Common myeloid progenitor, CD34-positive (primary cell): ENCODE data around the gene LACTBL1.

Experiments used
- CTCF ChIA-PET: fragments of 350-600 bp; sonication (Branson Sonifier 250); formaldehyde crosslinking; loops from one replicate; lab custom pipeline; 2021; ENCODE audit warnings: antibody characterized with exemption; lab: Charles Lee
- POLR2A ChIA-PET: fragments of 350-600 bp; sonication (Branson Sonifier 250); formaldehyde crosslinking; loops from one replicate; lab custom pipeline; 2021; ENCODE audit warnings: antibody characterized with exemption; lab: Charles Lee
- DNase-seq, 3 donors: peaks; one replicate each; pipeline versions ENCODE4 v3.0.0 to v3.0.0-alpha.2; 2013
- H3K27ac ChIP-seq, 2 experiments: 1 replicate in 1 of 2; 2 replicates in 1 of 2; pipeline ENCODE4 v1.7.0; 2013; ENCODE audit warnings: inconsistent platforms in 2 of 2, low read length in 2 of 2, mild to moderate bottlenecking in 2 of 2, low read depth in 1 of 2, moderate library complexity in 1 of 2; ENCODE audit not compliant: severe bottlenecking in 2 of 2, insufficient read depth in 1 of 2, poor library complexity in 1 of 2
- H3K27me3 ChIP-seq, 5 experiments: replicated peaks in 2 of 5; 1 replicate in 3 of 5; 2 replicates in 2 of 5; pipeline versions ENCODE4 v1.6.1 to v1.7.0; 2013; ENCODE audit warnings: low read length in 4 of 5, mild to moderate bottlenecking in 2 of 5, moderate library complexity in 2 of 5, inconsistent platforms in 1 of 5; ENCODE audit not compliant: insufficient read depth in 5 of 5, control insufficient read depth in 4 of 5
- H3K36me3 ChIP-seq, 4 experiments: 1 replicate in 2 of 4; 2 replicates in 2 of 4; pipeline versions ENCODE4 v1.6.1 to v1.7.0; 2013; ENCODE audit warnings: low read length in 3 of 4, control low read depth in 1 of 4, mild to moderate bottlenecking in 1 of 4; ENCODE audit not compliant: control insufficient read depth in 4 of 4, insufficient read depth in 4 of 4
- H3K4me1 ChIP-seq, 4 experiments: 1 replicate in 3 of 4; 2 replicates in 1 of 4; pipeline versions ENCODE4 v1.6.1 to v1.7.1; 2013; ENCODE audit warnings: low read length in 3 of 4, mild to moderate bottlenecking in 3 of 4, control low read depth in 1 of 4, inconsistent platforms in 1 of 4, moderate library complexity in 1 of 4; ENCODE audit not compliant: control insufficient read depth in 4 of 4, insufficient read depth in 4 of 4; ENCODE audit errors: control extremely low read depth in 1 of 4
- H3K4me3 ChIP-seq, 7 experiments: 1 replicate in 4 of 7; 2 replicates in 3 of 7; pipeline versions ENCODE4 v1.5.1 to v1.7.0; 2013; ENCODE audit warnings: mild to moderate bottlenecking in 7 of 7, low read length in 6 of 7, moderate library complexity in 6 of 7, inconsistent platforms in 2 of 7, low read depth in 2 of 7, control low read depth in 1 of 7; ENCODE audit not compliant: insufficient read depth in 4 of 7, control insufficient read depth in 1 of 7; ENCODE audit errors: extremely low read depth in 1 of 7
- H3K9me3 ChIP-seq, 5 experiments: 1 replicate in 4 of 5; 2 replicates in 1 of 5; pipeline versions ENCODE4 v1.6.1 to v1.7.1; 2013; ENCODE audit warnings: low read length in 4 of 5, mild to moderate bottlenecking in 2 of 5, inconsistent platforms in 1 of 5, low read depth in 1 of 5, moderate library complexity in 1 of 5; ENCODE audit not compliant: control insufficient read depth in 4 of 5, insufficient read depth in 2 of 5; ENCODE audit errors: control extremely low read depth in 1 of 5
- WGBS: methylation state at CpG from one replicate; pipeline ENCODE4 v1.1.5; 2013; ENCODE audit not compliant: insufficient coverage; 5-methylcytosine and 5-hydroxymethylcytosine counted together

LACTBL1 gene

GRCh38 chr1:22910286-22910685 is 62.4 kb downstream of the LACTBL1 start:
- peaks cover 0 to 14% (median 2%) of the 10 kb centered on the region in 5 experiments for H3K27me3 ChIP-seq
- WGBS: 91% methylated on average over 13 of the region's 13 CpGs
- DNase-seq: no peak
- H3K36me3 ChIP-seq: no peaks in the 10 kb centered on the region
- ChIA-PET POLR2A (no interaction called here), CTCF (no interaction called here)
- no peak overlapping the region for H3K27ac ChIP-seq
- H3K4me1 ChIP-seq: no peaks in the 10 kb centered on the region
- no peaks in the 10 kb centered on the region for H3K9me3 ChIP-seq
- H3K4me3 ChIP-seq: no peak overlapping the region

GRCh38 chr1:22908880-22909426 is 63.7 kb downstream of the LACTBL1 start:
- WGBS: 97% methylated on average over 11 of the region's 11 CpGs
- no peak overlapping the region for H3K4me3 ChIP-seq
- H3K9me3 ChIP-seq: no peaks in the 10 kb centered on the region
- no peaks in the 10 kb centered on the region for H3K4me1 ChIP-seq
- H3K27ac ChIP-seq: no peak overlapping the region
- ChIA-PET CTCF (interaction anchor here (1.3 kb wide), 1 partner anchor 20 kb away, joined by 3 read pairs; no protein-coding TSS in a partner anchor), POLR2A (no interaction called here)
- no peaks in the 10 kb centered on the region for H3K36me3 ChIP-seq
- DNase-seq: no peak
- peaks cover 0 to 13% (median 2%) of the 10 kb centered on the region in 5 experiments for H3K27me3 ChIP-seq

- Histone ChIP-seq H3K36me3 (no peaks in the 10 kb centered on the region), H3K4me3 (no peak overlapping the region), H3K4me1 (no peaks in the 10 kb centered on the region), H3K27me3 (peaks cover 0 to 15% (median 2%) of the 10 kb centered on the region in 5 experiments), H3K27ac (no peak overlapping the region), H3K9me3 (no peaks in the 10 kb centered on the region)
- POLR2A ChIA-PET: no interaction called here
- no peak for DNase-seq
- CTCF ChIA-PET: no interaction called here
- 89% methylated on average over 3 of the region's 3 CpGs for WGBS
Measured at GRCh38 chr1:22907528-22907927, 65.1 kb downstream of the LACTBL1 start.

- Histone ChIP-seq H3K27me3 (peaks cover 0 to 11% (median 2%) of the 10 kb centered on the region in 5 experiments), H3K4me3 (no peak overlapping the region), H3K9me3 (no peaks in the 10 kb centered on the region), H3K27ac (no peak overlapping the region), H3K4me1 (no peaks in the 10 kb centered on the region), H3K36me3 (no peaks in the 10 kb centered on the region)
- CTCF ChIA-PET: no interaction called here
- POLR2A ChIA-PET: no interaction called here
- 83% methylated on average over 1 of the region's 2 CpGs for WGBS
- no peak for DNase-seq
Measured at GRCh38 chr1:22906968-22907367, 65.7 kb downstream of the LACTBL1 start.

- Histone ChIP-seq H3K36me3 (no peaks in the 10 kb centered on the region), H3K4me1 (no peaks in the 10 kb centered on the region), H3K27ac (no peak overlapping the region), H3K27me3 (peaks cover 0 to 19% (median 6%) of the 10 kb centered on the region in 5 experiments), H3K4me3 (no peak overlapping the region), H3K9me3 (no peaks in the 10 kb centered on the region)
- POLR2A ChIA-PET: no interaction called here
- DNase-seq: no peak
- CTCF ChIA-PET: no interaction called here
- WGBS: 95% methylated on average over 2 of the region's 3 CpGs
Measured at GRCh38 chr1:22903113-22903512, 69.6 kb downstream of the LACTBL1 start.
